Lower leg skin (tissue), 4 donors: Measurements from ENCODE around the gene C5AR2. TPM values are rescaled to one million over a fixed set of nuclear protein-coding genes. Genes with fewer than 3 reads are reported as not detected.
"Not testable (repeated sequence)": the region's sequence is repeated elsewhere in the genome, so short reads cannot be mapped to it uniquely, and the experiment has no call there.

Experiments used
- DNase-seq, 2 donors: peaks; one replicate each; pipeline ENCODE4 v3.0.0-alpha.2; 2019; ENCODE audit warnings: low spot score in 2 of 2
- H3K4me3 ChIP-seq: fragments of 200-600 bp; sonication (generic); 2 replicates; pipeline ENCODE4 v1.5.1; 2017; ENCODE audit warnings: mild to moderate bottlenecking, low read depth; ENCODE audit not compliant: poor library complexity, severe bottlenecking
- CTCF ChIP-seq, 3 donors: fragments of 450-650 bp; IDR thresholded peaks; one replicate each; pipeline ENCODE4 v1.5.1; 2016; ENCODE audit warnings: antibody characterized with exemption in 3 of 3, mild to moderate bottlenecking in 3 of 3, moderate library complexity in 2 of 3
- POLR2A ChIP-seq, 2 donors: fragments of 450-650 bp; IDR thresholded peaks; one replicate each; pipeline ENCODE4 v1.6.1; 2016 to 2017; ENCODE audit warnings: antibody characterized with exemption in 2 of 2, mild to moderate bottlenecking in 1 of 2, moderate library complexity in 1 of 2
- WGBS, 2 donors: methylation state at CpG; one replicate each; pipeline ENCODE4 v1.1.5; 2018; 5-methylcytosine and 5-hydroxymethylcytosine counted together
- intact Hi-C: fragments of 100-400 bp; cut with DNase I; formaldehyde crosslinking; loops from one replicate; pipeline ENCODE4 v1.15.0; 2023; ENCODE audit warnings: low total_unique reads
- total RNA-seq, 4 donors: library from RNA; depleted of rRNA; stranded (reverse); fragments of >200 nt; gene quantifications; one replicate each; pipeline ENCODE4 v1.1.0, GENCODE V29; 2016

C5AR2 gene
- total RNA-seq, 4 donors from 2014 or later, result 0.91 to 3.5 (median 1.7) TPM

- TF ChIP-seq POLR2A (IDR thresholded peaks at IDR 0.05) (no peak), CTCF (IDR thresholded peaks at IDR 0.05) (no peak)
- 54 to 66% methylated on average over 9 of the region's 9 CpGs for WGBS, 2 donors
- peak in 1 of 2 donors; percentile 43 for DNase-seq
- no peak overlapping the region for H3K4me3 ChIP-seq
- intact Hi-C loops, result no loop called here
Observed at GRCh38 chr19:47324502-47324901, 7.5 kb upstream of the C5AR2 start.

- peak in 1 of 2 donors; percentile 31 for DNase-seq
- intact Hi-C loops, result no loop called here
- no peak for TF ChIP-seq CTCF (IDR thresholded peaks at IDR 0.05)
- no peak for TF ChIP-seq POLR2A (IDR thresholded peaks at IDR 0.05)
- WGBS, 2 donors, result 52 to 58% methylated on average over 9 of the region's 9 CpGs
- H3K4me3 ChIP-seq, result no peak overlapping the region
Observed at GRCh38 chr19:47330466-47330869, 1.5 kb upstream of the C5AR2 start.

GRCh38 chr19:47331490-47331889 lies 485 bp upstream of the C5AR2 start:
- H3K4me3 ChIP-seq, result no peak overlapping the region
- DNase-seq, result no peak
- WGBS, 2 donors, result 81 to 87% methylated on average over 6 of the region's 6 CpGs
- intact Hi-C loops, result no loop called here
- TF ChIP-seq POLR2A (IDR thresholded peaks at IDR 0.05) (no peak), CTCF (IDR thresholded peaks at IDR 0.05) (no peak)

- 75 to 81% methylated on average over 17 to 18 of the region's 18 CpGs for WGBS, 2 donors
- peak; percentile 54 to 88 for DNase-seq
- intact Hi-C loops, H3K4me3 ChIP-seq: not testable (repeated sequence)
Observed at GRCh38 chr19:47336765-47337718, 5.1 kb downstream of the C5AR2 start.

- DNase-seq, result no peak
- intact Hi-C loops, result no loop called here
- no peak overlapping the region for H3K4me3 ChIP-seq
- WGBS, 2 donors, result 78 to 82% methylated on average over 10 of the region's 10 CpGs
- TF ChIP-seq CTCF (IDR thresholded peaks at IDR 0.05) (no peak), POLR2A (IDR thresholded peaks at IDR 0.05) (no peak)
Observed at GRCh38 chr19:47339196-47339880, 7.4 kb downstream of the C5AR2 start.
